NCI-H2107 (cell line): ENCODE data around the gene ACTRT2.

ENCODE experiments used
- DNase-seq: peaks from one replicate; lab custom pipeline; 2025; lab: John Stamatoyannopoulos, UW

Gene ACTRT2

GRCh38 chr1:3021233-3021671 lies at the start of gene ACTRT2:
TSS of gene ACTRT2 (plus strand) at chr1:3021467. CDS start at chr1:3021687, 220 bp downstream.
- no peak for DNase-seq

DNA sequence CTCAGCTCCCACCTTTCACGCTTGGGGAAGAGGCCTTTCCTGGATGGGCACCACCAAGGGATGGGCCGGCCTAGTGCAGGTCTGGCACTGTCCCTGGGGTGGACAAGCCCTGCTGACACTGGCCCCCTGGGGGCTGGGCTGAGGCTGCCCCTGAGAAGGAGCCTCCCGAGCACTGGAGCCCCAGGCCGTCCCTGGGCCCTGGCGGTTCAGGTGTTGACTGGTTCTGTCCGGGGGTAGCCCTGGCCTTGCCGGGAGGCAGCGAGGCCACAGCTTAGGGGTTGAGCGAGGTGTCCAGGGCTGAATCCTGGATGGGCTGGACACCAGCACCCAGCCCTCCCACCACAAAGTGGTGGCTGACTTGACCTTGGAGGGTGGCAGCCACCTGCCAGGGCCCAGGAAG lies 49.7 kb upstream of the ACTRT2 start:
- DNase-seq = no peak

DNA sequence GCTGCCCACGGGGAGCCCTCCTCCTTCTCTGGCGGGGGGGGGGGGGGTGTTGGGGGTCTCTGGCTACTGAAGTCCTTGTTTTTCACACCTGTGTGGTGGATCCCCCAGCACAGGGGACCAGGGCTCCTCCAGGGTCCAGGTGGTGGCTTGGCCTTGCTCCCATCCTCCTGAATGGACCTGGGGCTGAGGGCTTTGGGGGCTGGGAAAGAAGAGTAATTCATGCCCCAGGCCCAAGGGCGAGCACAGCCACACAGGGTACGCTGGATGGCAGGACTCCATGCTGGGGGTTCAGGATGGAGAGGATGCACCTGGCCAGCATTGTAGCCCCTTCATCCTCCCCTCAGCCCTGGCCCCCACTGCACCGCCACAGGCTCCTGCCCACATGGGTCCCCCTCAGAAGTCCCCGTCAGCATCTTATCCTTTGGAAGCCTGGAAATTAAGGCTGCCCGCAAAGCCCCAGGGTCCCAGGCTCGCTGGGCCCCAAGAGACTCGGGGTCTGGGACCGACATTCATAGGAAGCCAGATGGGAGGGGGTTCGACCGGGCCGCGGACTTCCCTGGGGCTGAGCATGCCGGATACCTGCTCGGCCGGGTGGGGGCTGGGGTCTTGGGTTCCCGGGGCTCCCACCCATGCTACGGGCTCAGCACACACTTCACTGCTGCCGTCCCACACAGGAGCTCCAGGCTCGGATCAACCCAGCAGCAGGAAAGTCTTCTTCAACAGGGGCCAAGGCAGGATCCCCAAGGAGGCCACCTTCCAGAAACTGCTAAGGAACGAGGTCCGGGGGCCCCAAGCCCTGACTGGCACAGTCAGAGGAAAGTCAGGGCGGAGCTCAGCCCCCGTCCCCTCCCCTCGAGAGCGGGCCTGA lies 49.0 kb upstream of the ACTRT2 start:
- DNase-seq = no peak

- no peak for DNase-seq
Observed at GRCh38 chr1:2972879-2973575, 48.2 kb upstream of the ACTRT2 start.

- no peak for DNase-seq
Observed at GRCh38 chr1:2973601-2974593, 47.4 kb upstream of the ACTRT2 start.

DNA sequence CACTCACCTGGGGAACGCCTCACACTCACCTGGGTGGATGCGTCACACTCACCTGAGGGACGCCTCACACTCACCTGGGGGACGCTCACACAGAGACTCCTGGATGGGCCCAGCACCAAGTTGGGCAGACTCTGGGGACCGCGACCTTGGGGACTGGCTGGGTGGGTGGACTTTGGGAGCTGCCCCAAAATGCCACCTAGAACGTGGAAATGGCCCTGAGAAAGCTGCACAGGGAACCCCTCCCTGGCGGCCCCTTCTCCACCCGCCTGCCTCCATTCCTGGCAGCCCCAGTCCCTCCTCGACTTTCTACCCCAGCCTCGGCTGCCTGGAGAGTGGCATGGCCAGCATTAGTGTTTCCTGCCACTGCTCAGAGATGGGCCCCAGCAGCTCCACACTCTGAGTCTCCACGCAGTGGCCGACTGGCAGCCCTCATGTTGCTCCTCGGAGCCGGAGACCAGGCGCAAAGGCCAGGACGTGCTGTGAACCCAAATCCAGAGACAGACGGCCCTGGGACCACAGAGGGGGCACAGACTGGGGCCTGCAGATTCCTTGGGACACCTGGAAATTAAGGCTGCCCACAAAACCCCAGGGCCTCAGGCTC lies 46.5 kb upstream of the ACTRT2 start:
- DNase-seq = no peak

GRCh38 chr1:2975466-2976179 lies 45.6 kb upstream of the ACTRT2 start:
- no peak for DNase-seq

DNA sequence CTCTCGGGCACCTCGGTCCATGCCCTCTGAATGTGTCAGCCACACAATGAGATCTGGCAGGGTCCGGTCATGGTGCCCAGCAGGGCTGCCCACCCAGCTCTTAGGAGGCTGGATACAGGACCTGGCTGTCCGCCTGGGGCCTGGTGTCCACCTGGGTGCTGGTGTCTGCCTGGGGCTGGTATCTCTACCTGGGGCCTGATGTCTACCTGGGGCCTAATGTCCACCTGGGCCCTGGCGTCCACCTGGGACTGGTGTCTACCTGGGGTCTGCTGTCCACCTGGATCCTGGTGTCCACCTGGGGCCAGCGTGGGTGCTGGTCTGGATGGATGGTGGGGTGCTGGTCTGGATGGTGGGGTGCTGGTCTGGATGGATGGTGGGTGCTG lies 45.1 kb upstream of the ACTRT2 start:
- no peak for DNase-seq

- no peak for DNase-seq
Observed at GRCh38 chr1:2977886-2978611, 43.2 kb upstream of the ACTRT2 start.

GRCh38 chr1:2978691-2979190 lies 42.5 kb upstream of the ACTRT2 start:
- no peak for DNase-seq

DNA sequence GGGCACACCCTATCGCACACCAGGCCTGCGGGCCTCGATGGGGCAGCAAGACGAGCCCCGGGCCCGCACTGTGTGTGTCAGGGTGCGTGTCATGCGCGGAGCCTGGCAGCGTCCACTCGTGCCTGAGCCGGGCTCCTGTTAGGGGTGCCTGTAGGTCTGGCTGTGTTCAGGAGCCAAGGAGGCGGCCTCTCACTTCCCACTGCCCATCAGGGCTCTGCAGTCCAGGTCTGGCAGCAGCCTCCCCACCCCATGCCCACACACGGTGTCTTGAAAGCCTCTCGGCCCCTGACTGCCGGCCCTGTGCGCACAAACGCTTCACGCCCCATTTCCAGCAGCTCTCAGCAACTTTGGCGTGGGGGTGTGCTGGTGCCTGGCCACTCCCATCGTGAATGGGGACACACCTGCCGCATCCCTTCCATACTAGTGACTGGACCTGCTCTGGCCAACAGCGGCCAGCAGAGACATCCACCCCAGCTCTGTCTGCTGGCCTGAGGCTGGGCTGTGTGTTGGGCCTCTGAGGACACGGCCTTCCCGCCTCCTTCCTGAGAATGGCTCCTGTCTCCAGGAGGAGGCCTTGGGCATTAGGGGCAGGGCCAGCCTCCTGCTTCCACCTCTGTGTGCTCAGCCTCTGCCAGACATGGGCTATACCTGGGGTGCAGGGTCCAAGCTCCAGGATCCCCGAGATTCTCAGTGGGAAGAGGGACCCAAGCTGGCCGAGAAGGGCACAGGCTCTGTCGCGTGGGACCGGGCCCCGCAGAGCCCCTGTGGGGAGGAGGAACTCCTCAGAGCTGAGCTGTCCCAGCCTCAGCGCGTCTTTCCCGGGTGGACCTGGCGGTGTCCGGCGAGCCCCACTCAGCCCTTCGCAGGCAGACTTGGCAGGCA lies 41.8 kb upstream of the ACTRT2 start:
- DNase-seq = no peak

- DNase-seq = no peak
Observed at GRCh38 chr1:2980073-2980791, 41.0 kb upstream of the ACTRT2 start.

DNA sequence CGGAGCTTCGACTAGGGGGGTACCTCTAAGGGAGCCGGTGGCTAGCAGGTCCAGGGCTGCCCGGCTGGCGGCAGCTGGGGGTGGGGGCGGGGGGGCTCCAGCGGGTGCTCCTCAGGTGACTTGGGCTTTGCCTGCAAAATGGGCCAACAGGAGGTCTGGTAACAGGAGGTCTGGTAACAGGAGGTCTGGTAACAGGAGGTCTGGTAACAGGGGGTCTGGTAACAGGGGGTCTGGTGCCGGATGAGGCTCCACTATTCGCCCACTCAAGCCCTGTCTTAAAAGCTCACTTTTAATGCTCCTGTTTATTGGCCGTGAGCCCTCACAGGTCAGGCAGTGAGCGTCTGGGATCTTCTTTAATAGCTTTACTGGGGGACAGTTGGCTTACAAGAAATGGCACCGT lies 40.4 kb upstream of the ACTRT2 start:
- no peak for DNase-seq

- DNase-seq = no peak
Observed at GRCh38 chr1:2981388-2981787, 39.9 kb upstream of the ACTRT2 start.

GRCh38 chr1:2981981-2982614 lies 39.2 kb upstream of the ACTRT2 start:
- no peak for DNase-seq

DNA sequence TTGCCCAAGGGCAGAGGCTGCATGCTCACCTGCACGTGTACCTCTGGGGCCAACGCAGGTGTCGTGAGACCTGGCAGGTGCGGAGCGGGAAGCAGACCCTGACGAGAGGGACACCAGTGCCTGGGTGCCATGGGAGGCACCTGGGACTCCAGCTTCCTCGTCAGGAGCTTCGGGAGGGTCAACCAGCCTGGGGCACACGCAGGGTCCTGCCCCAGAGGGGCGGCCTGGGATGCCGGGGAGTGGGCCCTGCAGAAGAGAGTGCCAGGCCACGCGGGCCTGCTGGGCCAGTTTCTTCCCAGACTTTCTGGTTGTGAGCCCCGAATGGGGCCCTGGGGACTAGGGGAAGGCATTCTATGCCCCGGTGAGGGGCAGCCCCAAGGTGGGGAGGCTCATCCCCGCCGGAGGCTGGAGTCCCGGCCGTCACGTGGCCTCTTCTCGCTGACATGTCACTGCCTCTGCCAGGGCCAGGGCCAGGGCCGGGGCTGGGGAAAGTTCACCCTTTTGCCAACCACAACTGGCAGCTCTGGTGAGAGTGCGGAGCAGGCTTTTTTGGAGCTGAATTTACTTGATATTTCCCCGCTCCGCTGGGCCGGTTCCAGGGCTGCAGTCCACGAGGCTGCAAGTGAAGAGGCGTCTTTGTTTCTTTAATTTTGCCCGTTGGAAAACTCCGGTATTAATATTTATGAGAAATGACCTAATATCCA lies 38.5 kb upstream of the ACTRT2 start:
- DNase-seq = no peak

DNA sequence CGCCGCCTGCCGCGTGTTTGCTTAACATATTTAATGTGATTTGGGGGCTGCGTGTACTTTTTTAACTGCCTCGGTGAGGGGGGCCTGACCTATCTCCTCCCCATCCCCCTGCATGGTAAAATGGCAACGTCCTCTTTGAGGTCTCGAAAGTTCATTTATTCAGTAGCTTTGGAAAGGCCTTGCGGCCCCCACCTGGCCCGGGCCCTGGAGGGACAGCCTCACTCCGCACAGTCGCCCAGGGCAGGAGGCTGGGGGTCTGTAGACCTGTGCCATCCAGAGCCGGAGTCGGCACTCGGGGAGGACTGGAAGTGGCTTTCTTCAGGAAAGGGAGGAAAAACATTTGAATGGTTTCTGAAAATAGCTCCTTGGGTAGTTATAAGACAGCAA lies 38.0 kb upstream of the ACTRT2 start:
- DNase-seq = no peak
